OCI-LY3 (cell line): ENCODE measurements around the gene SLC52A1.
A peak's percentile ranks its signal among the peaks of the same experiment; 100 is the strongest.

Experiments
- H2AFZ ChIP-seq: fragments of 200-600, 300-600 bp; shearing (Covaris generic); 2 replicates; pipeline ENCODE4 v1.6.0; 2014; ENCODE audit warnings: antibody characterized with exemption, low read depth, low read length
- H3K27ac ChIP-seq: fragments of 200-600, 300-600 bp; sonication (generic); 2 replicates; pipeline ENCODE4 v1.5.1; 2014; ENCODE audit warnings: mild to moderate bottlenecking, low read length, moderate library complexity, mixed read lengths
- H3K27me3 ChIP-seq: fragments of 200-600, 300-600 bp; sonication (generic); 2 replicates; pipeline ENCODE4 v1.6.1; 2014; ENCODE audit warnings: low read depth, low read length, mixed read lengths
- H3K36me3 ChIP-seq: fragments of 200-600, 300-600 bp; sonication (generic); replicated peaks from 2 replicates; pipeline ENCODE3; 2014; ENCODE audit warnings: low read depth, low read length, mixed read lengths
- H3K4me1 ChIP-seq: fragments of 300-600, 200-600 bp; sonication (generic); 2 replicates; pipeline ENCODE4 v1.6.1; 2014; ENCODE audit warnings: low read length, mixed read lengths
- H3K4me2 ChIP-seq: fragments of 200-600, 300-600 bp; sonication (generic); 2 replicates; pipeline ENCODE4 v1.6.1; 2014; ENCODE audit warnings: low read length, mixed read lengths
- H3K4me3 ChIP-seq: fragments of 300-600, 200-600 bp; sonication (generic); 2 replicates; pipeline ENCODE4 v1.5.1; 2014; ENCODE audit warnings: antibody characterized with exemption, mild to moderate bottlenecking, low read length, moderate library complexity
- H3K79me2 ChIP-seq: fragments of 300-600, 200-600 bp; shearing (Covaris generic); 2 replicates; pipeline ENCODE4 v1.6.1; 2014; ENCODE audit warnings: mild to moderate bottlenecking, low read length, mixed read lengths
- H3K9ac ChIP-seq: fragments of 300-600, 200-600 bp; shearing (Covaris generic); 2 replicates; pipeline ENCODE4 v1.6.0; 2014; ENCODE audit warnings: mild to moderate bottlenecking, low read length, moderate library complexity
- H3K9me3 ChIP-seq: fragments of 200-600, 300-600 bp; shearing (Covaris generic); 2 replicates; pipeline ENCODE4 v1.6.1; 2014; ENCODE audit warnings: low read length, mixed read lengths; ENCODE audit not compliant: insufficient read depth
- H4K20me1 ChIP-seq: fragments of 200-600, 300-600 bp; sonication (generic); 2 replicates; pipeline ENCODE4 v1.6.1; 2016; ENCODE audit warnings: low read length, mixed read lengths; ENCODE audit not compliant: insufficient read depth
- EZH2phosphoT487 ChIP-seq: fragments of 200-600 bp; shearing (Covaris generic); IDR thresholded peaks from 2 replicates; pipeline ENCODE4 v1.6.1; 2018; ENCODE audit warnings: antibody characterized with exemption, mixed run types, low read depth
- TF ChIP-seq, protein P1 (sequence below): fragments of 200-600, 300-600 bp; sonication (generic); IDR thresholded peaks from 2 replicates; pipeline ENCODE4 v1.5.1; 2014; ENCODE audit warnings: antibody characterized with exemption, low read length, low read depth

Gene SLC52A1

GRCh38 chr17:4986403-4986802 lies 48.8 kb downstream of the SLC52A1 start:
- TF ChIP-seq, protein P1, sequence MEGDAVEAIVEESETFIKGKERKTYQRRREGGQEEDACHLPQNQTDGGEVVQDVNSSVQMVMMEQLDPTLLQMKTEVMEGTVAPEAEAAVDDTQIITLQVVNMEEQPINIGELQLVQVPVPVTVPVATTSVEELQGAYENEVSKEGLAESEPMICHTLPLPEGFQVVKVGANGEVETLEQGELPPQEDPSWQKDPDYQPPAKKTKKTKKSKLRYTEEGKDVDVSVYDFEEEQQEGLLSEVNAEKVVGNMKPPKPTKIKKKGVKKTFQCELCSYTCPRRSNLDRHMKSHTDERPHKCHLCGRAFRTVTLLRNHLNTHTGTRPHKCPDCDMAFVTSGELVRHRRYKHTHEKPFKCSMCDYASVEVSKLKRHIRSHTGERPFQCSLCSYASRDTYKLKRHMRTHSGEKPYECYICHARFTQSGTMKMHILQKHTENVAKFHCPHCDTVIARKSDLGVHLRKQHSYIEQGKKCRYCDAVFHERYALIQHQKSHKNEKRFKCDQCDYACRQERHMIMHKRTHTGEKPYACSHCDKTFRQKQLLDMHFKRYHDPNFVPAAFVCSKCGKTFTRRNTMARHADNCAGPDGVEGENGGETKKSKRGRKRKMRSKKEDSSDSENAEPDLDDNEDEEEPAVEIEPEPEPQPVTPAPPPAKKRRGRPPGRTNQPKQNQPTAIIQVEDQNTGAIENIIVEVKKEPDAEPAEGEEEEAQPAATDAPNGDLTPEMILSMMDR = no peak
- TF ChIP-seq EZH2phosphoT487 = no peak

More at GRCh38 chr17:4986403-4986802, 48.8 kb downstream of the SLC52A1 start:
- Histone ChIP-seq H3K9ac (peak overlapping the region; percentile 87), H3K4me1 (peaks cover 22% of the 10 kb centered on the region), H3K79me2 (peaks cover 18% of the 10 kb centered on the region), H3K27me3 (no peaks in the 10 kb centered on the region), H3K9me3 (no peaks in the 10 kb centered on the region), H3K27ac (peak overlapping the region; percentile 55), H4K20me1 (no peaks in the 10 kb centered on the region), H3K36me3 (no peaks in the 10 kb centered on the region), H3K4me3 (peak overlapping the region; percentile 89), H3K4me2 (peak overlapping the region; percentile 98), H2AFZ (0 out of 2 replicates have a peak overlapping the region, but pooled peaks have one; percentile 76)
